Fibroblast of upper back skin (primary cell): ENCODE measurements around the gene TXNRD3.
"Not testable (repeated sequence)": the region's sequence is repeated elsewhere in the genome, so short reads cannot be mapped to it uniquely, and the experiment has no call there.

Experiments
- DNase-seq: peaks from one replicate; pipeline ENCODE4 v3.0.0-alpha.2; 2013

TXNRD3 gene

DNA sequence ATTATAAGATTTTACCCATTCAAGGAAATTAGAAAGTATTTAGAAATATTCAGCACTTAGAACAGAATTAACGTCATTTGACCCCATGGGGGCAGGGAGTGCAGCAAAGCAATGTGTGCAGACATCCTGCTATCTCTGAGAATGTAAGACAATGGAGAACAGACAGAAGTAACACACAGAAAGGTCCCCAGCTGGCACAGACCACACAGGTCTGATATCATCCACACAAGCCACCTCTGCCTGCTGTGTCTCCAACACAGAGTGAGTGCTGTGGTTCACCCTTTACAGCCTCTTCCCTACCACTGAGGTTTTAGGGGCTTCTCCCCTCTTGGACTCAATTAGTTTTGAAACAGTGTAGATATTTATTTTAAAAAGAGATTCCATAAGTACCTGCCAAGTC is 16.1 kb downstream of the TXNRD3 start:
- no peak for DNase-seq

- no peak for DNase-seq
Observed at GRCh38 chr3:126636436-126636835, 18.5 kb downstream of the TXNRD3 start.

- DNase-seq: no peak
Observed at GRCh38 chr3:126634803-126635202, 20.1 kb downstream of the TXNRD3 start.

DNA sequence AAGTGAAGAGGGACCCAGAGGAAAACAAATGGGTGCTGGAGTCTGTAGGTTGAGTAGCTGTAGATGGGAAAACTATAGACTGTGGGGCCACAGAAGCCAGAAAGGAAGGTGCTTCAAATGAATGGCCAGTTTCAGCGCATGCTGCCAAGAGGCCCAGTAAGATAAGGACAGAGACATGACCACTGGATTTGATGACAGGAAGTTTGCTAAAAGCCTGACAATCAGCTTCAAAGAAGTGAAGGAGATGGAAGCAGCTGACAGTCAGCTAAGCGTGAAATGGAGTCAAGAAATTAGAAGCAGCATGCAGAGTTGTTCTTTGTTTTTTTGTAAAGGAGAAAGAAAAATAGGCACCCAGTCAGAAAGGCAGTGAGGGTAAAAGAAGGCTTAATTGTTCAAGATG is 24.9 kb downstream of the TXNRD3 start:
- no peak for DNase-seq

- DNase-seq: not testable (repeated sequence)
Observed at GRCh38 chr3:126625735-126626134, 29.2 kb downstream of the TXNRD3 start.

- no peak for DNase-seq
Observed at GRCh38 chr3:126622694-126623093, 32.2 kb downstream of the TXNRD3 start.

DNA sequence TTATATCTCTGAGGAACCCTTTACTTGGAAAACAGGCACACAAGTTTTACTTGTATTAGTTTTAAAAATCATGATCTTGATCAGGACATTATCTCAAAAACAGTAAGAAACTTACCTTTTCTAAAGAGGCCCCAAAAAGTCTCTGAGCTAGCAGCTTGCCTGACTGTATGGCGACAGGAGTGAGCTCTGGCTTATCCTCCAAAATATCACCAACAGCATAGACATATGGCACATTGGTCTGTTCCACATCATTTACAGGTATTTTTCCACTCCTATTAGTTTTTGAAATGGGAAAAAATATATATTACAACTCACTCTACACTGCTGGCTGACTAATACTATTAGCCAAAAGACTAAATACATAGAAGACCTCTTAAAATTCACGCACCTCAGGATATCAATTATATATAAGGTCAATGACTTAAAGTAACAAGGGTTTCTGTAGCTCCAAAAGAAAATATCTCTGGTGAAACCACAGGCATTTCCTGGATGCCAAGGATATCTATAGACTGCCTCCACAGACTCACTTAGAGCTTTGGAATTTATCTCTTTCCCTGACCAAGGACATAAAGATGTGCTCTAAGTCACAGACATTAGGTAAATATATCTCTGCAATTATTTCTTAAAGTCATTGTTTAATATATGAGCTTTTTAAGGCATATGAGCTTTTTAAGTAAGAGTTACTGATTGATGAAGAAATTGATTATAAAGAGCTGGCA is 33.1 kb downstream of the TXNRD3 start:
- DNase-seq: peak; percentile 79

- DNase-seq: peak; percentile 72
Observed at GRCh38 chr3:126621171-126621570, 33.8 kb downstream of the TXNRD3 start.

DNA sequence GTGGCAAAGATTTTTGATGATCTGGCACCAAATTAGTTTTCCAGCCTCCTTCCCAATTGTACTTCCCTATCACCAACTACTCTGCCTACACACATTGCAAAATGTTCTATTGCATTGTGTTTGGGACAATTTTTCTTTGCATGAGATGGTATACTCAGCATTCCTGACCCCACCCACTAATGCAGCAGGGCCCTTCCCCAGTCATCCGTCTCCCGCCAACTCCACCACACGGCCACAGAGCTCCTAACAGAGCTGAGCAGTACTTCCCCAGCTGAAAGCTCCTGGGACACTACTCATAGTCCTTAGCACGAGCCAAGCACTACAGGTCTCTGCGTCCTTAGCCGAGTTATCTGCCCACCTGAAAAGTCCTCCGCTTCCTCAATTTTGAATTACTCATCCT is 34.2 kb downstream of the TXNRD3 start:
- peak; percentile 55 for DNase-seq

DNA sequence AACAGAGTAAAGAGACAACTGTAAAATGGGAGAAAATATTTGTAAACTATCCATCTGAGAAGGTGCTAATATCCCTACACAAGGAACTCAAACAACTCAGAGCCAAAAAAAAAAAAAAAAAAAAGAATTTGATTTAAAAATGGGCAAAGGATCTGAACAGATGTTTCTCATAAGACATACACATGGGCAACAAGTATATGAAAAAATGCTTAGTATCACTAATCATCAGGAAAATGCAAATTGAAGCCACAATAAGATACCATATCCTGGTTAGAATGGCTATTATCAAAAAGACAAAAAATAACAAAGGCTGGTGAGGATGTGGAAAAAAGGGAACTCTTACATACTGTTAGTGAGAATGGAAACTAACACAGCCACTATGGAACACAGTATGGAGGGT is 36.2 kb downstream of the TXNRD3 start:
- DNase-seq: peak; percentile 9

- DNase-seq: peak; percentile 43
Observed at GRCh38 chr3:126618021-126618420, 36.9 kb downstream of the TXNRD3 start.

DNA sequence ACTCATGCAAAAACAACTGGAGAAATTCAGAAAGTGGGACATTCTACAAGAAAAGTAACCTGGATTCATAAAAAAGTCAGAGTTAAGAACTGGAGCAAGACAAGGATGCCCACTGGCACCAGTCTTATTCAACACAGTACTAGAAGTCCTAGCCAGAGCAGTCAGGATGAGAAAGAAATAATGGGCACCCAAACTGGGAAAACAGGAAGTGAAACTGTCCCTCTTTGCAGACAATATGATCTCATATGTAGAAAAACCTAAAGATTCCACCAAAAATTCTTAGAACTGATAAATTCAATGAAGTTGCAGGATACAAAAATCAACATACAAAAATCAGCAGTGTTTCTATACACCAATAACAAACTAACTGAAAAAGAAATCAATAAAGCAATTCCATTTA is 37.4 kb downstream of the TXNRD3 start:
- no peak for DNase-seq

DNA sequence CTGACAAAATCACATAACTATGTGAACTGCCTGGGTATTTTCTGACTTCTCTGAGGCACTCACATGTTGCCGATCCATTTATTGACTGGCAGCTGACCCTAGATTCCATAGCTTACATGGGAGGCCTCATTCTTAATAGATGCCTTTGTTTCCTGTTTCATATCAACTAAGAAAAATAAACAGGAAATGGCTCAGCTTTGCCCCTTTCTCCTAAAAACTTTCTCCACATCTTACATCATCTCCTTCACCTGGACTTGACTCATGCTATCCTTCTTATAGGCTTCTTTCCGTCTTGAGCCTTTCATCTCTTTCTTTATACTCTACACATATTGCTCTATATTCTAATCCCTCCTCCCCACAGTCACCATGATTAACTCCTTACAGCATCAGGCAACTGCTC is 38.0 kb downstream of the TXNRD3 start:
- DNase-seq: no peak

- peak; percentile 49 for DNase-seq
Observed at GRCh38 chr3:126613479-126614188, 41.3 kb downstream of the TXNRD3 start.

- DNase-seq: no peak
Observed at GRCh38 chr3:126612479-126613205, 42.3 kb downstream of the TXNRD3 start.

DNA sequence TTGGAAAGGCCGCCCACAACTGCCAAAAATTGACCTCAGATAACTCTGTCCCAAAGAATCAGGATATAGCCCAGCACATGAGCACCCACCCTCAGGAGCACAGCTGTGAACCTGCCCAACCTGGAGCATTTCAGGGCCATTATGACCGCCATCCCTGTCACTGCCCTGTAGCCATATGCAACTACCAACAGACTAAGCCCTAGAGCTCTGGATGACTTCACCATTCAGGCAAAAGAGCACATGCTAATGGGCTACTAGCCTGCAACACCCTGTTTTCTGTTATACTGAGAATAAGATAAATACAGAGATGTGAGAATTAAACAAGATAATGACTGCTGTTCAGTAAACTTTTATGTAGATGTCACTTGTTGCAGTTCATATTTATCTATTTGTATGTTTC is 45.0 kb downstream of the TXNRD3 start:
- no peak for DNase-seq

DNA sequence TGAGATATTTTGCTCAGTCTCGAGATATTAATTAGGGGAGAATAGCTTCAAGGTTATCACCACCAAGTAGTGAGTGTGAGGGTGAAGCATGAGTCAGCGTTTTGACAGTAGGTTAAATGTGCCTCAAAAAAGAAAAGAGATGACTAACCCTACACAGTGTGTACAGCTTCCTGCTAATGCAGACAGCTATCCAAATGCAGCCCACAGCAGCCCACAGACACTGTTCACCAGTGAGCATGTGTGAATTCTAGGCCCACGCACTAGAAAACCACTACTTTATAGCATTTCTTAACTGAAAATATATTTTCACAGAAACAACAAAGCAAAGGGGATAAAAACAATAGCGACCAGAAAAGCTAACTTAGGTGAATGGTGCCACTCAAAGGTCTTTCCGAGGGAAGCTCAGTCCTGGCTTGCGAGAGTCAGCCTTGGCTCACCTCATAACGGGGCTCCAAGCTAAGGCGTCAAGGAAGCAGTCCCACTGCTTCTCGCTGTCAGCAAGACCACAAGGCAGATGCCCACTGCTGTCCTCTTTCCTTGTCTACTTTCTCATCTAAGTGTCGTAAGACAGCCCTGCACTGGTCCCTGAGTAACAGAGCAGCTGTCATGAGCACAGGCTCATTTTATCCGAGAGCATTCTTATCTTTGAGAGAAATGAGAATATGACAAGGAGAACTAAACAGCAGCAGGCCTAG is 47.6 kb downstream of the TXNRD3 start:
- DNase-seq: peak; percentile 58

DNA sequence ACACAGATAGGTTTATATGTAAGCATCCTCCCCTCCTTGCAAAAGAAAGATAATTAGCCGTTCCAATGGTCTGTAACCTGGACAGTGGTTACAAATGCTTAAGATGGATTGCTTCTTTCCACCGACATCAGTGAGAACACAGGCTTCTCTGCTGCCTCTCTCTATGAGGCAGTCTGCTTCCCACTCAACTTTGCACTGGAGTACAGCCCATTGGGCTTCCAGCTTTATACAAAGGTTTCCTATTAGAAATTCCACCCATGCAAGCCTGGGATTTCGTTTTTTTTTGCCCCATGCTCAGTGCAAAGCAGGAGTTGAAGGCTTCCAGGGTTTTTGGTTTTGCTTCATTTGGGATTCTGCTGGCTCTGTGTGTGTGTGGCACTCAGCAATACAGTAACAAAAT is 48.9 kb downstream of the TXNRD3 start:
- no peak for DNase-seq

GRCh38 chr3:126604691-126605090 is 50.2 kb downstream of the TXNRD3 start:
- DNase-seq: no peak

DNA sequence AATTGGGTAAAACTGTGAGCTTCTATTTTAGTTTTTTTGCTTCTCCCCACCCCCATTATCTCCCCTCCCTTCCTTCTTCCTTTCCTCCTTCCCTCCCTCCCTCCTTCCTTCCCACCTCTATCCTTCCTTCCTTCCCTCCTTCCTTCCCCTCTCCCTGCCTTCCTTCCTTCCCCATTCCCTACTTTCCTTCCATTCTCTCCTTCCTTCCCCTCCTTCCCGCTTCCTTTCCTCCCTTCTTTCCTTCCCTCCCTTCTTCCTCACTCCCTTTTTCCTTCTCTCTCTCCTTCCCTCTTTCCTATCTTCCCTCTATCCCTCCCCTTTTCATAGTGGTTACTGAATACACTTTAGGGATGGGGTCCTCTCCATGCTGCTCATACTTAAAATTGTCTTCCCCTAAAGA is 55.8 kb downstream of the TXNRD3 start:
- DNase-seq: no peak

- DNase-seq: not testable (repeated sequence)
Observed at GRCh38 chr3:126595479-126595878, 59.4 kb downstream of the TXNRD3 start.

GRCh38 chr3:126591515-126591914 is 63.4 kb downstream of the TXNRD3 start:
- not testable (repeated sequence) for DNase-seq

- DNase-seq: no peak
Observed at GRCh38 chr3:126582311-126582710, 72.6 kb downstream of the TXNRD3 start.
